Adrenal gland (tissue), 5 donors: ENCODE results near the gene ASB11.

Source experiments
- POLR2A ChIP-seq, 2 donors: fragments of 450-650 bp; IDR thresholded peaks; one replicate each; pipeline ENCODE4 v1.6.1; 2017; ENCODE audit warnings: antibody characterized with exemption in 2 of 2, mild to moderate bottlenecking in 2 of 2, moderate library complexity in 1 of 2
- TF ChIP-seq, protein P1 (sequence below), 6 experiments: fragments of 450-650 bp in 4 of 6; fragments of 200-600 bp in 2 of 6; sonication (generic) in 1 of 6; IDR thresholded peaks; 1 replicate in 5 of 6; 2 replicates in 1 of 6; pipeline versions ENCODE4 v1.5.1 to v1.8.0; 2016 to 2021; ENCODE audit warnings: antibody characterized with exemption in 6 of 6, mild to moderate bottlenecking in 2 of 6, moderate library complexity in 1 of 6
- donor health status: DM: no; HTN: no; CAD: no.

- TF ChIP-seq, protein P1, sequence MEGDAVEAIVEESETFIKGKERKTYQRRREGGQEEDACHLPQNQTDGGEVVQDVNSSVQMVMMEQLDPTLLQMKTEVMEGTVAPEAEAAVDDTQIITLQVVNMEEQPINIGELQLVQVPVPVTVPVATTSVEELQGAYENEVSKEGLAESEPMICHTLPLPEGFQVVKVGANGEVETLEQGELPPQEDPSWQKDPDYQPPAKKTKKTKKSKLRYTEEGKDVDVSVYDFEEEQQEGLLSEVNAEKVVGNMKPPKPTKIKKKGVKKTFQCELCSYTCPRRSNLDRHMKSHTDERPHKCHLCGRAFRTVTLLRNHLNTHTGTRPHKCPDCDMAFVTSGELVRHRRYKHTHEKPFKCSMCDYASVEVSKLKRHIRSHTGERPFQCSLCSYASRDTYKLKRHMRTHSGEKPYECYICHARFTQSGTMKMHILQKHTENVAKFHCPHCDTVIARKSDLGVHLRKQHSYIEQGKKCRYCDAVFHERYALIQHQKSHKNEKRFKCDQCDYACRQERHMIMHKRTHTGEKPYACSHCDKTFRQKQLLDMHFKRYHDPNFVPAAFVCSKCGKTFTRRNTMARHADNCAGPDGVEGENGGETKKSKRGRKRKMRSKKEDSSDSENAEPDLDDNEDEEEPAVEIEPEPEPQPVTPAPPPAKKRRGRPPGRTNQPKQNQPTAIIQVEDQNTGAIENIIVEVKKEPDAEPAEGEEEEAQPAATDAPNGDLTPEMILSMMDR (IDR thresholded peaks at IDR 0.05), result no peak
- TF ChIP-seq POLR2A (IDR thresholded peaks at IDR 0.05), result no peak
Observed at GRCh38 chrX:15328821-15329220, 13.4 kb upstream of the ASB11 start.
